Activated CD4-positive, alpha-beta T cell treated with anti-CD3 and anti-CD28 coated beads, Interleukin-2, amount 10 ng/mL, durations not matched to agents 7 days and 5 days (primary cell): Measurements from ENCODE around the gene PNPLA2. TPM values are rescaled to one million over a fixed set of nuclear protein-coding genes. Genes with fewer than 3 reads are reported as not detected.

Source experiments
- CTCF ChIA-PET: fragments of 350-600 bp; sonication (Branson Sonifier 250); formaldehyde crosslinking; loops from one replicate; lab custom pipeline; 2021; ENCODE audit warnings: antibody characterized with exemption; lab: Charles Lee
- POLR2A ChIA-PET: fragments of 350-600 bp; sonication (Branson Sonifier 250); formaldehyde crosslinking; loops from one replicate; lab custom pipeline; 2021; ENCODE audit warnings: antibody characterized with exemption; lab: Charles Lee
- DNase-seq: peaks from one replicate; pipeline ENCODE4 v3.0.0-alpha.2; 2020
- H3K27ac Mint-ChIP-seq: one replicate; pipeline ENCODE4 v1.8.0; 2021; ENCODE audit warnings: mild to moderate bottlenecking, moderate library complexity, mixed read lengths
- H3K27me3 Mint-ChIP-seq: one replicate; pipeline ENCODE4 v1.8.0; 2021; ENCODE audit warnings: mixed read lengths
- H3K36me3 Mint-ChIP-seq: one replicate; pipeline ENCODE4 v1.8.0; 2021; ENCODE audit warnings: low read depth, mixed read lengths
- H3K4me1 Mint-ChIP-seq: one replicate; pipeline ENCODE4 v1.8.0; 2021; ENCODE audit warnings: mixed read lengths
- H3K4me3 Mint-ChIP-seq: one replicate; pipeline ENCODE4 v1.8.0; 2021; ENCODE audit warnings: mild to moderate bottlenecking, moderate library complexity, mixed read lengths
- H3K9me3 Mint-ChIP-seq: one replicate; pipeline ENCODE4 v1.8.0; 2021; ENCODE audit warnings: mixed read lengths
- total RNA-seq, 2 experiments: library from RNA; stranded (reverse); gene quantifications; one replicate each; pipeline ENCODE4 v1.2.3, GENCODE V29; 2021

Gene PNPLA2
- 10 to 100 TPM; 68.9 to 71.9 TPM for total RNA-seq

- peaks cover 3% of the 10 kb centered on the region for H3K36me3 Mint-ChIP-seq
- no peak for DNase-seq
- ChIA-PET POLR2A (interaction anchor here (1.1 kb wide), 1 partner anchor 9 kb away, joined by 3 read pairs; the partner anchor contains the start of gene RPLP2), CTCF (interaction anchor here (0.7 to 2.1 kb wide), 11 partner anchors 10 to 412 kb away, joined by 3 to 12 read pairs (median 5); partner anchors contain the start of genes CEND1, PIDD1 and RPLP2)
- H3K27ac Mint-ChIP-seq: peak within 1 kb of the TSS; percentile 92
- H3K9me3 Mint-ChIP-seq: no peaks in the 10 kb centered on the region
- H3K27me3 Mint-ChIP-seq: no peaks in the 10 kb centered on the region
- peaks cover 23% of the 10 kb centered on the region for H3K4me1 Mint-ChIP-seq
- H3K4me3 Mint-ChIP-seq: peak within 1 kb of the TSS; percentile 84
These were observed at the start of gene PNPLA2 for GRCh38 chr11:818396-819128. PNPLA2 (plus strand) TSS chr11:818914; CDS start chr11:819719, 805 bp downstream.

DNA sequence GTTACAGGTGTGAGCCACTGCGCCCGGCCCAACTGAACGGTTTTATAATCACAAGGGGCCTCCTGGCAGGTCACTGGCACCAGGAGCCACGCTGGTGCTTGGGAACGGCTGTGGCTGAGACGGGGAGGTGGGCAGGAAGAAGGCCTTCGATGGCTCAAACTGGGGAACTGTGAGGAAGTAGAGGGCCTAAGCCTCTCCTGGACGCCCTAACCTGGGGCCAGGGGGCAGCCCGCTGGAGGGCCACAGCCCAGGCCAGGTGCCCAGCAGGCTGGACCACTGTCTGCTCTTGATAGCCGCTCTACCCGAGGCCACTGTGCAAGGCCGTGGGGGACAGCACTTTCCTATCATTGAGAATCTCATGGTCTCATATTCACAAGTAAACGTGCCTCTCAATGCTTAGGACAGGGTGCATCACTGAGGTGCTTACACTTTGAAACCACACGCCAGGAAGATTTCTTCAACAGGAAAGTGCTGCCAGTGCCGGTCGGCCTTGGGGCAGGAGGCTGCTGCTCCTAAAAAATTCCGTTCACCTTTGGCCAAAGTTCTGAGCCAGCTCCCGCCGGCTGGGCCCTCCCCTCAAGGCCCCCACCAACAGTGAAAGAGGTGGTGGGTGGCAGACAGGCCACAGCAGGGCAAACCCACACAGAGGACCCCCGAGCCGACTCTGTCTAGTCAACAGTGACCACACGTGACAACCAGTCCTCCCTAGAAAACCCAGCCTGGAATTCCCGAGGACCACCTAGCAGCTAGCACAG, 48.6 kb upstream of the PNPLA2 start:
- no peak overlapping the region for H3K27ac Mint-ChIP-seq
- no peak overlapping the region for H3K4me3 Mint-ChIP-seq
- H3K4me1 Mint-ChIP-seq: peaks cover 8% of the 10 kb centered on the region
- H3K27me3 Mint-ChIP-seq: no peaks in the 10 kb centered on the region
- CTCF ChIA-PET: interaction anchor here (0.9 to 1.0 kb wide), 2 partner anchors 68 to 73 kb away, joined by 3 to 4 read pairs; no protein-coding TSS in a partner anchor
- H3K9me3 Mint-ChIP-seq: no peaks in the 10 kb centered on the region
- DNase-seq: no peak
- POLR2A ChIA-PET: no interaction called here
- H3K36me3 Mint-ChIP-seq: peaks cover 3% of the 10 kb centered on the region

GRCh38 chr11:770642-771616, 47.8 kb upstream of the PNPLA2 start:
- no peaks in the 10 kb centered on the region for H3K36me3 Mint-ChIP-seq
- POLR2A ChIA-PET: no interaction called here
- no peak overlapping the region for H3K27ac Mint-ChIP-seq
- no peak for DNase-seq
- H3K4me1 Mint-ChIP-seq: peaks cover 12% of the 10 kb centered on the region
- no peaks in the 10 kb centered on the region for H3K27me3 Mint-ChIP-seq
- CTCF ChIA-PET: interaction anchor here (0.9 to 1.4 kb wide), 3 partner anchors 26 to 74 kb away, joined by 3 to 4 read pairs (median 3); no protein-coding TSS in a partner anchor
- no peaks in the 10 kb centered on the region for H3K9me3 Mint-ChIP-seq
- H3K4me3 Mint-ChIP-seq: no peak overlapping the region

DNA sequence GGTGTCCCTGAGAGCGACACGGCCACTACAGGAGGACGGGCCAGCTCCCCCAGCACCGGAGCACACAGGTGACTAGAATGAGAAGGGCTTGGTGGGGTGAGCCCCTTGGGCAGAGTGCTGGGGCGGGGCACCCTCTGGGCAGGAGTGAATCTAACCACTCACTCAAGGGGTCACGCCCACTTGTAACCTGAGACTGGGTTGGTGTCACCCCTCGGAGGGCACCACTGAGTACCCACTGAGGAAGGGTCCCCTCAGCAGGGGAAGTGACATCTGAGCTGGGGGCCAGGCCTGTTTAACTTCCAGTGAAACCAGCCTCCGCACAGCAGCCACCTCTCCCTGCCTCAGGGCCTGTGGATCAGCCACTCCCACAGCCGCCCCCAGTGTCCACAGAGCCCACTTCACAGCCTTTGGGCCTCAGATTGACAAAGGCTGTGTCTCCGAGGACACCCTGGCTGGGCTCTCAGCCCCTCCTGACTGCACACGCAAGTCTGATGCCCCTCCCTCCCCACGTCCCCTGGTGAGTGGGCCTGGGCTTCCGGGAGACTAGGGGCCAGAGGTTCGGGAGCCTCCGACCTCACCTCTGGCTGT, 47.0 kb upstream of the PNPLA2 start:
- H3K36me3 Mint-ChIP-seq: peaks cover 2% of the 10 kb centered on the region
- no peaks in the 10 kb centered on the region for H3K27me3 Mint-ChIP-seq
- H3K27ac Mint-ChIP-seq: no peak overlapping the region
- H3K4me3 Mint-ChIP-seq: no peak overlapping the region
- ChIA-PET POLR2A (no interaction called here), CTCF (interaction anchor here (1.4 kb wide), 1 partner anchor 25 kb away, joined by 3 read pairs; no protein-coding TSS in a partner anchor)
- no peak for DNase-seq
- peaks cover 16% of the 10 kb centered on the region for H3K4me1 Mint-ChIP-seq
- H3K9me3 Mint-ChIP-seq: no peaks in the 10 kb centered on the region

DNA sequence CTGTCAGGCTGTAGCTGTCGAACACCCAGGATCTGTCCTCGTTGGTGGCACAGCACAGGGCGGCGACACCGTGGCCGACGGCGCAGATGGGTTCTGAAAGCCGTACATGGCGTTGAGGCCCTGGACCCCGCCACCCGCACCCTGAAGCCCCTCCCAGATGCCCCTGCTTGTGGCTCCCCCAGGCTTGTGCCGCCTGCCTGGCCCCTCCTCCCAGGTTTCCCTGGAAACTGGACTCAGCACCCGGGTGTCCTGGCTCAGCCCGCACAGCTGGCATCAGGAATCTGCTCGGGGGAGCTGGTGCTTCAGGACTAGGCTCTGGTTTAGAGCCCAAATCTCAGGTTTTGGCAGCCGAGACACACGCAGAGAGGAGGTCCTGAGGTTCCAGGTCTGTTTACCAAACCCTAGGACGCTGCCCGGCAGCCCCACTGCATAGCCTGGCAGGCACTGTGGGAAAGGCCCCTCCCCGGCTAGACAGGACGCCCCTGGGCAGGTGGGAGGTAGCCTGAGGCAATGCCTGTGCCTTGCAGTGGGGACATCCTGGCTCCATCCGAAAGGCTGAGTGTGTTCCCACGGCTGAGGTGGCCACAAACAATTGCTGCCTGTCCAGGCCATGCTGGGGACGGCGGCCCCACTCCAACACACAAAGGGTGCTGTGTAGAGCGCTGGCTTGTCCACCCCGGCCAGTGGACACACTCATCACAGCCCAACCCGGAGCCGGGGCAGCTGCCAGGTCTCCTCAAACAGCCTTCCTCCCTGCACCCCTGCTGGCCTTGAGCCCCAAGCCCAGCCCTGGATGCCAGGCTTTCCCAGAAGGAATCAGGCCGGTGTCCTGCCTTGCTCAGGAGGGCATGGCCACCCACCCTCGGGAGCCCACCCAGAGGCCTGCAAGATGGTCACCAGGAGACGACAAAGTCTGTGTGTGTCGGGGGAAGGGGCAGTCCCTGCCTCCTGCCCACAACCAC, 46.0 kb upstream of the PNPLA2 start:
- H3K27ac Mint-ChIP-seq: no peak overlapping the region

GRCh38 chr11:773425-773824, 45.3 kb upstream of the PNPLA2 start:
- no peak for DNase-seq
- ChIA-PET CTCF (interaction anchor here (0.7 kb wide), 1 partner anchor 16 kb away, joined by 3 read pairs; no protein-coding TSS in a partner anchor), POLR2A (no interaction called here)
- H3K4me3 Mint-ChIP-seq: no peak overlapping the region
- H3K9me3 Mint-ChIP-seq: no peaks in the 10 kb centered on the region
- no peaks in the 10 kb centered on the region for H3K27me3 Mint-ChIP-seq
- peaks cover 2% of the 10 kb centered on the region for H3K36me3 Mint-ChIP-seq
- H3K4me1 Mint-ChIP-seq: peaks cover 16% of the 10 kb centered on the region
- H3K27ac Mint-ChIP-seq: no peak overlapping the region

More for the DNA sequence above, 46.0 kb upstream of the PNPLA2 start:
- Mint-ChIP-seq H3K27me3 (no peaks in the 10 kb centered on the region), H3K36me3 (peaks cover 2% of the 10 kb centered on the region), H3K4me1 (peaks cover 16% of the 10 kb centered on the region), H3K9me3 (no peaks in the 10 kb centered on the region), H3K4me3 (no peak overlapping the region)
- ChIA-PET CTCF (no interaction called here), POLR2A (no interaction called here)
- no peak for DNase-seq

DNA sequence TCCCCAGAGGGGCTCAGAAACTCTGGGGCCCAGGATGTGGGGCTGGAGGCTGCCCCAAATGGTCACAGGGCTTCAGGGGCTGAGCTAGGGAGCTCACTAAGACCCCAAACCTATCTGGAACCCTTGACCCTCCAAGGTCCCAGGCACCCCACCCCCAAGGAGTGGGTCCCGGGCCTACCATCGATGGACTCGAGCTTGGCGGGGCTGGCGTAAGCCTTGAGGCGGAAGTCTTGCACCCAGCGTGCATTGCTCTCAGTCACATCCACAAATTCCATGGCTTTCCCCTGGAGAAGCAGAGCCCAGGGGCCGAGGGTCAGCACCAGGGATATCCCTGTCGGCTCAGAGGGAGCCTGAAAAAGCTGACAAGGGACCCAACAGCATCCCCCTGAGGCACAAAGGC, 44.9 kb upstream of the PNPLA2 start:
- CTCF ChIA-PET: interaction anchor here (0.7 kb wide), 1 partner anchor 17 kb away, joined by 3 read pairs; no protein-coding TSS in a partner anchor
- Mint-ChIP-seq H3K27me3 (no peaks in the 10 kb centered on the region), H3K4me1 (peaks cover 17% of the 10 kb centered on the region), H3K36me3 (peaks cover 2% of the 10 kb centered on the region), H3K27ac (peak overlapping the region; percentile 25), H3K9me3 (no peaks in the 10 kb centered on the region), H3K4me3 (no peak overlapping the region)
- no peak for DNase-seq
- POLR2A ChIA-PET: no interaction called here

- ChIA-PET CTCF (interaction anchor here (1.9 kb wide), 1 partner anchor 256 kb away, joined by 6 read pairs; no protein-coding TSS in a partner anchor), POLR2A (no interaction called here)
- H3K4me1 Mint-ChIP-seq: peaks cover 24% of the 10 kb centered on the region
- no peaks in the 10 kb centered on the region for H3K27me3 Mint-ChIP-seq
- no peaks in the 10 kb centered on the region for H3K9me3 Mint-ChIP-seq
- peak overlapping the region; percentile 54 for H3K4me3 Mint-ChIP-seq
- H3K27ac Mint-ChIP-seq: peak overlapping the region; percentile 51
- DNase-seq: no peak
- peaks cover 2% of the 10 kb centered on the region for H3K36me3 Mint-ChIP-seq
These were observed 43.7 kb upstream of the PNPLA2 start for GRCh38 chr11:774873-775592.

GRCh38 chr11:776263-776560, 42.5 kb upstream of the PNPLA2 start:
- CTCF ChIA-PET: interaction anchor here (1.9 kb wide), 1 partner anchor 257 kb away, joined by 6 read pairs; no protein-coding TSS in a partner anchor
- DNase-seq: no peak
- peaks cover 25% of the 10 kb centered on the region for H3K4me1 Mint-ChIP-seq
- H3K36me3 Mint-ChIP-seq: peaks cover 4% of the 10 kb centered on the region
- no peaks in the 10 kb centered on the region for H3K9me3 Mint-ChIP-seq
- peak overlapping the region; percentile 80 for H3K4me3 Mint-ChIP-seq
- H3K27me3 Mint-ChIP-seq: no peaks in the 10 kb centered on the region
- POLR2A ChIA-PET: no interaction called here
- peak overlapping the region; percentile 87 for H3K27ac Mint-ChIP-seq

DNA sequence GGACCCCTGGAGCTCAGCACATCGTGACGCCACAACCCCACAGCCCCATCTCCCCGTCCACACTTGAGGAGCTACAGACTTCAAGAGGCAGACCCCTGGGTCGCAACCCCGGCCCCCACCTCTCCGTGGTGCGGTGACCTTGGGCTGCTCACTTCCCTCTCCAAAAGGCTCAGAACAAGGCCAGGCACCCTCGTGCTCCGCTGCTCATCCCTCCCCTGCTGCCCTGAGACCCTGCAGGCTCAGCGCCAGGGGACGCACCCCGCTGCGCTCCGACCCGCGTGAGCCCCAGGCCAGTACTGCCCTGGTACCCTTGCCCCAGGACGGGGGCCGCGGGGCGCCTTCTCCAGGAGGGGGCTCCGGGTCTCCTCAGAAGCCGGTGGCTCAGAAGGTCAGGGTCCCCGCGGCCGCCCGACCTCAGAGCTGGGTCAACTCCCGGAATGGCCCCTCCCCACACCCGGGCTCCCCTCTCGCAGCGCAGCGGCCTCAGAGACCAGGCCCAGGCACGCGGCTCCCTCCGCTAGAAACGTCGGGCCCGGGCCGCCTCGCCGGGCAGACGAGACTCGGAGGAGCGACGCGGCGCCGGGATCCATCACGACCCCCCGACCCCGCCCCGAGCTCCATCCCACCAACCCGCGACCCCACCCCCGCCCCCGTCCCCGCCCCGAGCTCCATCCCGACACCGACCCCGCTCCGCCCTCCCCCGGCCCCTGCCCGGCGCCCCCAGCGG, 42.0 kb upstream of the PNPLA2 start:
- ChIA-PET POLR2A (interaction anchor here (1.3 kb wide), 1 partner anchor 14 kb away, joined by 4 read pairs; no protein-coding TSS in a partner anchor), CTCF (interaction anchor here (0.9 to 1.9 kb wide), 2 partner anchors 24 to 258 kb away, joined by 3 to 6 read pairs; no protein-coding TSS in a partner anchor)
- Mint-ChIP-seq H3K9me3 (no peaks in the 10 kb centered on the region), H3K4me3 (peak overlapping the region; percentile 80), H3K36me3 (peaks cover 4% of the 10 kb centered on the region), H3K27me3 (no peaks in the 10 kb centered on the region), H3K4me1 (peaks cover 25% of the 10 kb centered on the region), H3K27ac (peak overlapping the region; percentile 87)
- DNase-seq: peak; percentile 33
